Measurements from ENCODE around the gene TAF1B.

The TAF1B gene

DNA sequence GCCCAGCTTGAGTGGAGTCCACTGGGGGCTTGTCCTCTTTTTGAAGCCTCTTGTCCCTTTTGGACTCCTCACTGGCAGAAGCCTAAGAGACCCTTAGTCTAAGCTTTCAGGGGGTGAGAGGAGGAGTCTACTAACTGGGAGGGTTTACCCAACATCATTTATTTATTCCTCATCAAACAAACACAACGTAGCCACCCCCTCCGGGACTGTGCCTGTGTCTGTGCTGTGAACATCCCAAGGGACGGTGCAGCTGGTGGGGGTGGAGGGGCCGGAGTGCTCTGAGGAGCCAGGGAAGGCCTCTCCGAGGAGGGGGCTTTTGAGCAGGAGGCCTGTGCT lies 42.7 kb upstream of the TAF1B start:
- peak overlapping the region; percentile 81 for H3K27ac ChIP-seq (ENCODE audit: low read depth, low read length)
- H3K4me1 ChIP-seq (ENCODE audit: control insufficient read depth in 5 of 5, insufficient read depth in 5 of 5, low read length in 5 of 5) = peaks cover 12 to 63% (median 55%) of the 10 kb centered on the region in 5 donors
- H3K9ac ChIP-seq (ENCODE audit: low read length in 5 of 5) = peak overlapping the region in 1 of 5 donors; percentile 75
- no peaks in the 10 kb centered on the region for H3K27me3 ChIP-seq (ENCODE audit: control insufficient read depth in 5 of 5, insufficient read depth in 4 of 5, low read length in 5 of 5)
- H3K9me3 ChIP-seq (ENCODE audit: control insufficient read depth in 5 of 5, low read length in 5 of 5) = no peaks in the 10 kb centered on the region
- H3K4me3 ChIP-seq (ENCODE audit: low read depth in 1 of 5, low read length in 5 of 5) = no peak overlapping the region
- H3K36me3 ChIP-seq (ENCODE audit: control insufficient read depth in 5 of 5, insufficient read depth in 5 of 5, low read length in 5 of 5) = no peaks in the 10 kb centered on the region

- peak overlapping the region in 4 of 5 donors; percentile 4 to 75 (median 32) for H3K9ac ChIP-seq (ENCODE audit: low read length in 5 of 5)
- H3K4me3 ChIP-seq (ENCODE audit: low read depth in 1 of 5, low read length in 5 of 5) = peak overlapping the region in 1 of 5 donors; percentile 28
- no peaks in the 10 kb centered on the region for H3K27me3 ChIP-seq (ENCODE audit: control insufficient read depth in 5 of 5, insufficient read depth in 4 of 5, low read length in 5 of 5)
- peak overlapping the region; percentile 81 for H3K27ac ChIP-seq (ENCODE audit: low read depth, low read length)
- H3K36me3 ChIP-seq (ENCODE audit: control insufficient read depth in 5 of 5, insufficient read depth in 5 of 5, low read length in 5 of 5) = no peaks in the 10 kb centered on the region
- H3K4me1 ChIP-seq (ENCODE audit: control insufficient read depth in 5 of 5, insufficient read depth in 5 of 5, low read length in 5 of 5) = peaks cover 12 to 65% (median 61%) of the 10 kb centered on the region in 5 donors
- no peaks in the 10 kb centered on the region for H3K9me3 ChIP-seq (ENCODE audit: control insufficient read depth in 5 of 5, low read length in 5 of 5)
Observed at GRCh38 chr2:9800975-9801726, 42.1 kb upstream of the TAF1B start.

GRCh38 chr2:9802576-9802993 lies 40.7 kb upstream of the TAF1B start:
- Histone ChIP-seq H3K27ac (ENCODE audit: low read depth, low read length) (peak overlapping the region; percentile 81), H3K36me3 (ENCODE audit: control insufficient read depth in 5 of 5, insufficient read depth in 5 of 5, low read length in 5 of 5) (no peaks in the 10 kb centered on the region), H3K27me3 (ENCODE audit: control insufficient read depth in 5 of 5, insufficient read depth in 4 of 5, low read length in 5 of 5) (no peaks in the 10 kb centered on the region), H3K9me3 (ENCODE audit: control insufficient read depth in 5 of 5, low read length in 5 of 5) (no peaks in the 10 kb centered on the region), H3K4me1 (ENCODE audit: control insufficient read depth in 5 of 5, insufficient read depth in 5 of 5, low read length in 5 of 5) (peaks cover 12 to 65% (median 62%) of the 10 kb centered on the region in 5 donors), H3K9ac (ENCODE audit: low read length in 5 of 5) (no peak overlapping the region), H3K4me3 (ENCODE audit: low read depth in 1 of 5, low read length in 5 of 5) (no peak overlapping the region)

DNA sequence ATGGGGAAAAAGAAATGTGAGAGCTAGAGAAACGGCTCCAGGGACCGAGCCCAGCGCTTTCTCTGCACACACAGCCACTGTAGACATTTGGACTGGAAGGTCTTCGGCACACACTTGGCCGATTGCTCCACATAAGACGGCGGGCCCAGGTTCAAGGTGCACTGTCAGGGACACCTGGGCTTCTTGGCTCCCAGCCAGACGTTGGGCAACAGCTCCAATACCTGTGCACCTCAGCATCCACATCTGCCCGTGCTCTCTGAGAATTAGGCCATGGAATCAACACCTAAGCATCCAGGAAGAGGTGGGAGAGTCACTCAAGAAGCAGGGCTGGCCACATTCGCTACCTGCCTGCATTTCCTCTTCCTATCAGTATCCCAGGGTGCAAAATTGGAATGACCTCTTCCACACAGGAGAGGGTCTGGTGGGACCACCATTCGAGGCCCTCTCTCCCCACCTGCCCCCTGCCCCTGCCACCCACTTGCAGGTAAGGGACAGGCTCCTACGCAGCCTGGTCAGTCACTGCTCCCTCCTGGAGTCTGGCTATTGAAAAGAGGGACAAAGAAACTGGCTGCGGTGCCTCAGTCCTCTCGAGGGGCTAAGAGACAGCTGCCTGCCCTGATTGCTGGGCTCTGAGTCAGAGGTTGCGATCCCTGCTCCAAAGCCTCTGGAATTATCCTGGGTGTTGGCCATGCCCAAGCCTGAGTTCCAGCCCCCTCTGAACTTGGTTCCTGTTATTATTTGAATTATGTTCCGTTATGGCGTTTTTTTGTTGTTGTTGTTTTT lies 40.1 kb upstream of the TAF1B start:
- peak overlapping the region; percentile 81 for H3K27ac ChIP-seq (ENCODE audit: low read depth, low read length)
- H3K27me3 ChIP-seq (ENCODE audit: control insufficient read depth in 5 of 5, insufficient read depth in 4 of 5, low read length in 5 of 5) = no peaks in the 10 kb centered on the region
- peak overlapping the region in 1 of 5 donors; percentile 20 for H3K9ac ChIP-seq (ENCODE audit: low read length in 5 of 5)
- H3K4me1 ChIP-seq (ENCODE audit: control insufficient read depth in 5 of 5, insufficient read depth in 5 of 5, low read length in 5 of 5) = peaks cover 12 to 64% (median 61%) of the 10 kb centered on the region in 5 donors
- H3K9me3 ChIP-seq (ENCODE audit: control insufficient read depth in 5 of 5, low read length in 5 of 5) = no peaks in the 10 kb centered on the region
- H3K36me3 ChIP-seq (ENCODE audit: control insufficient read depth in 5 of 5, insufficient read depth in 5 of 5, low read length in 5 of 5) = no peaks in the 10 kb centered on the region
- peak overlapping the region in 1 of 5 donors; percentile 5 for H3K4me3 ChIP-seq (ENCODE audit: low read depth in 1 of 5, low read length in 5 of 5)

DNA sequence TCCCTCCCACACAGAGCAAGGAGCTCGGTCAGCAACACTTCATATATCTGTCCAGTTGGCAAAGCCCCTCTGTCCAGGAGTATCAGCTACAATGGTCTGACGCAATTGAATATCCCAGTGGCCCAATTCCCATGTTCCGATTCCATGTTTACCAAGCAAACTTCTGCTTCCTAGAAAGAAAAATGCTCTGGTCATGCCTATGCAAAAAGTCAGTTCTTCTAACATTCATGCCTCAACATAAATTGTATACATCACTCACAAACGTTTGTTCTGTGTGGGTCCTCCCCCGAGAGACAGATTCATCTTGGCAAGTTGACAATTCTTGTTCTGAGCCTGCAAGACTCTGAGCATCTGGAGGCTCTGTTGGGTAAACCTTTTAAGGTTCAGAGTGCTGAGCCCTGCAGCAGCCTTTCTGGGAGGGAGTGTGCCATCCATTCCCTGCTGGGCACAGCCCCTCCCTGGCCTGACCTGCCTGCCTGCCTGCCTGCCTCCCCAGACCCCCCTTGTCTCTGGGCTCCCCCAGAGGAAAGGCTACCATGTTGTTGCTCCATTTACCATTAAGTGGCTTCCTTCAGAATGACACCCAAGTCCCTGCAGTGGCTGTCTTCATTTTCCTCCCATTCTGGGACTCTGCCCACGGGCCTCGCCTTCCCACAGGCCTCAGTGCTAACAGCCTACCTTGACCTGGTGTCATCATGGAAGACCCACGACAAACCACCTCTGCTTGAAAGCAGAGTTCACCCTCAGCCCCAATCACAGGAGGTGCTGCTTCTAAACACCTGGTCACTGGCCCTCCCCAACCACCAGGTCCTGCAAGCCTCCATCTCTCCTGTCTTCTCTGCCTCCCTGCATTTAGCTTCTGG lies 37.6 kb upstream of the TAF1B start:
- H3K4me3 ChIP-seq (ENCODE audit: low read depth in 1 of 5, low read length in 5 of 5) = no peak overlapping the region
- H3K9me3 ChIP-seq (ENCODE audit: control insufficient read depth in 5 of 5, low read length in 5 of 5) = no peaks in the 10 kb centered on the region
- H3K27ac ChIP-seq (ENCODE audit: low read depth, low read length) = no peak overlapping the region
- H3K9ac ChIP-seq (ENCODE audit: low read length in 5 of 5) = no peak overlapping the region
- H3K27me3 ChIP-seq (ENCODE audit: control insufficient read depth in 5 of 5, insufficient read depth in 4 of 5, low read length in 5 of 5) = no peaks in the 10 kb centered on the region
- H3K36me3 ChIP-seq (ENCODE audit: control insufficient read depth in 5 of 5, insufficient read depth in 5 of 5, low read length in 5 of 5) = no peaks in the 10 kb centered on the region
- H3K4me1 ChIP-seq (ENCODE audit: control insufficient read depth in 5 of 5, insufficient read depth in 5 of 5, low read length in 5 of 5) = peaks cover 8 to 45% (median 37%) of the 10 kb centered on the region in 5 donors

GRCh38 chr2:9806298-9806610 lies 37.0 kb upstream of the TAF1B start:
- no peak overlapping the region for H3K4me3 ChIP-seq (ENCODE audit: low read depth in 1 of 5, low read length in 5 of 5)
- H3K36me3 ChIP-seq (ENCODE audit: control insufficient read depth in 5 of 5, insufficient read depth in 5 of 5, low read length in 5 of 5) = no peaks in the 10 kb centered on the region
- no peaks in the 10 kb centered on the region for H3K9me3 ChIP-seq (ENCODE audit: control insufficient read depth in 5 of 5, low read length in 5 of 5)
- no peak overlapping the region for H3K9ac ChIP-seq (ENCODE audit: low read length in 5 of 5)
- H3K27ac ChIP-seq (ENCODE audit: low read depth, low read length) = no peak overlapping the region
- peaks cover 4 to 39% (median 31%) of the 10 kb centered on the region in 5 donors for H3K4me1 ChIP-seq (ENCODE audit: control insufficient read depth in 5 of 5, insufficient read depth in 5 of 5, low read length in 5 of 5)
- no peaks in the 10 kb centered on the region for H3K27me3 ChIP-seq (ENCODE audit: control insufficient read depth in 5 of 5, insufficient read depth in 4 of 5, low read length in 5 of 5)

- Histone ChIP-seq H3K27me3 (ENCODE audit: control insufficient read depth in 5 of 5, insufficient read depth in 4 of 5, low read length in 5 of 5) (no peaks in the 10 kb centered on the region), H3K4me3 (ENCODE audit: low read depth in 1 of 5, low read length in 5 of 5) (no peak overlapping the region), H3K9me3 (ENCODE audit: control insufficient read depth in 5 of 5, low read length in 5 of 5) (no peaks in the 10 kb centered on the region), H3K27ac (ENCODE audit: low read depth, low read length) (no peak overlapping the region), H3K4me1 (ENCODE audit: control insufficient read depth in 5 of 5, insufficient read depth in 5 of 5, low read length in 5 of 5) (peaks cover 3 to 35% (median 27%) of the 10 kb centered on the region in 5 donors), H3K36me3 (ENCODE audit: control insufficient read depth in 5 of 5, insufficient read depth in 5 of 5, low read length in 5 of 5) (no peaks in the 10 kb centered on the region), H3K9ac (ENCODE audit: low read length in 5 of 5) (no peak overlapping the region)
Observed at GRCh38 chr2:9806656-9807055, 36.6 kb upstream of the TAF1B start.

GRCh38 chr2:9807056-9807455 lies 36.2 kb upstream of the TAF1B start:
- H3K9ac ChIP-seq (ENCODE audit: low read length in 5 of 5) = no peak overlapping the region
- peaks cover 3 to 31% (median 24%) of the 10 kb centered on the region in 5 donors for H3K4me1 ChIP-seq (ENCODE audit: control insufficient read depth in 5 of 5, insufficient read depth in 5 of 5, low read length in 5 of 5)
- H3K4me3 ChIP-seq (ENCODE audit: low read depth in 1 of 5, low read length in 5 of 5) = no peak overlapping the region

DNA sequence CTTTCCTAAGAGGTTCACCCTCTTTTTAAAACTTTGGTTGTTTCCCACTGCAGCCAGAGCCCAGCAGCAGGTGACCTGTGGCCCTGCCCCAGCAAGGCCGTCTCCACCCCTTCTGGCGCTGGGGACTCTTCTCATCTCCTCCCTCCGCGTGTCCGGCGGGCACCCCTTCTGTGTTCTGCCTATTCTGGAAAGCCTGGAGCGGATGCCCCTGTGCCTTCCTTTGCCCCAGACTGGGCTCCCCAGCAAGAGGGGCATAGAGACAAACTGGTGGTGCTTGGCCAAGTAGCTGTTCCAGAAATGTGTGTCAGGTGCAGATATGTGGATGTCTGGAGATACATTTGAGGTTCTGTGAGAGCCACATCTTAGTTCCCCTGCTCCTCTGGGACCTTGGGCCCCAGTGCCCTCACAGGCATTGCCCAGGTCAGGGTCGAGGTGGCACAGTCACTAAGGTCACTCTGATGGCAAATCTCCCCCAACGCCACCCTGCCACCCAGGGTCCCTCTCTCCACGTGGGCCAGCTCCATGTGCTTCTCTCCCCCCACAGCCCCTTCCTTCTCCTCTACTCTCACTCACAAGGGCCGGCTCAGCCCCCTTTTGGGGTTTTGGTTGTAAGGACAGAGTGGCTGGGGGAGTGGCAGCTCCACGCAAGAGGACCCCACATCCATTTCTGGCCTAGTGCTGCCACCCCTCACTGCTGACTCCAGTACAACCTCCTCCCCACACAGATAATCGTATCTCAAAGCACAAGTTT lies 35.5 kb upstream of the TAF1B start:
- Histone ChIP-seq H3K27me3 (ENCODE audit: control insufficient read depth in 5 of 5, insufficient read depth in 4 of 5, low read length in 5 of 5) (no peaks in the 10 kb centered on the region), H3K9ac (ENCODE audit: low read length in 5 of 5) (no peak overlapping the region), H3K4me3 (ENCODE audit: low read depth in 1 of 5, low read length in 5 of 5) (no peak overlapping the region), H3K36me3 (ENCODE audit: control insufficient read depth in 5 of 5, insufficient read depth in 5 of 5, low read length in 5 of 5) (no peaks in the 10 kb centered on the region), H3K9me3 (ENCODE audit: control insufficient read depth in 5 of 5, low read length in 5 of 5) (no peaks in the 10 kb centered on the region), H3K4me1 (ENCODE audit: control insufficient read depth in 5 of 5, insufficient read depth in 5 of 5, low read length in 5 of 5) (peaks cover 0 to 28% (median 17%) of the 10 kb centered on the region in 5 donors), H3K27ac (ENCODE audit: low read depth, low read length) (no peak overlapping the region)

More at GRCh38 chr2:9807056-9807455, 36.2 kb upstream of the TAF1B start:
- H3K27ac ChIP-seq (ENCODE audit: low read depth, low read length) = no peak overlapping the region
- H3K9me3 ChIP-seq (ENCODE audit: control insufficient read depth in 5 of 5, low read length in 5 of 5) = no peaks in the 10 kb centered on the region
- no peaks in the 10 kb centered on the region for H3K36me3 ChIP-seq (ENCODE audit: control insufficient read depth in 5 of 5, insufficient read depth in 5 of 5, low read length in 5 of 5)
- H3K27me3 ChIP-seq (ENCODE audit: control insufficient read depth in 5 of 5, insufficient read depth in 4 of 5, low read length in 5 of 5) = no peaks in the 10 kb centered on the region
